ENCODE measurements around the gene LRSAM1. TPM values are rescaled to one million over a fixed set of nuclear protein-coding genes. Genes with fewer than 3 reads are reported as not detected.

LRSAM1 gene
- total RNA-seq, 1 donor from 2014 or later = 20.6 TPM

- Mint-ChIP-seq H3K27me3 (no peaks in the 10 kb centered on the region), H3K4me3 (no peak overlapping the region), H3K4me1 (ENCODE audit: unreplicated experiment) (no peaks in the 10 kb centered on the region), H3K9me3 (no peaks in the 10 kb centered on the region), H3K27ac (peak overlapping the region; percentile 85), H3K36me3 (peaks cover 3% of the 10 kb centered on the region)
- peak; percentile 92 for TF ChIP-seq CTCF (conservative IDR thresholded peaks at IDR 0.05)
- peak; percentile 85 for DNase-seq (ENCODE audit: extremely low spot score, unreplicated experiment)
These were observed 52.9 kb downstream of the LRSAM1 start for GRCh38 chr9:127503947-127504886.

GRCh38 chr9:127504887-127505251 is 53.6 kb downstream of the LRSAM1 start:
- Mint-ChIP-seq H3K4me1 (ENCODE audit: unreplicated experiment) (no peaks in the 10 kb centered on the region), H3K36me3 (peaks cover 3% of the 10 kb centered on the region), H3K4me3 (no peak overlapping the region), H3K27ac (peak overlapping the region; percentile 6), H3K27me3 (no peaks in the 10 kb centered on the region), H3K9me3 (no peaks in the 10 kb centered on the region)
- DNase-seq (ENCODE audit: extremely low spot score, unreplicated experiment) = no peak
- TF ChIP-seq CTCF (conservative IDR thresholded peaks at IDR 0.05) = no peak

- no peak for DNase-seq (ENCODE audit: extremely low spot score, unreplicated experiment)
- Mint-ChIP-seq H3K9me3 (no peaks in the 10 kb centered on the region), H3K4me1 (ENCODE audit: unreplicated experiment) (no peaks in the 10 kb centered on the region), H3K4me3 (no peak overlapping the region), H3K36me3 (peaks cover 3% of the 10 kb centered on the region), H3K27me3 (no peaks in the 10 kb centered on the region), H3K27ac (no peak overlapping the region)
- peak; percentile 71 for TF ChIP-seq CTCF (conservative IDR thresholded peaks at IDR 0.05)
These were observed 54.2 kb downstream of the LRSAM1 start for GRCh38 chr9:127505396-127506116.

DNA sequence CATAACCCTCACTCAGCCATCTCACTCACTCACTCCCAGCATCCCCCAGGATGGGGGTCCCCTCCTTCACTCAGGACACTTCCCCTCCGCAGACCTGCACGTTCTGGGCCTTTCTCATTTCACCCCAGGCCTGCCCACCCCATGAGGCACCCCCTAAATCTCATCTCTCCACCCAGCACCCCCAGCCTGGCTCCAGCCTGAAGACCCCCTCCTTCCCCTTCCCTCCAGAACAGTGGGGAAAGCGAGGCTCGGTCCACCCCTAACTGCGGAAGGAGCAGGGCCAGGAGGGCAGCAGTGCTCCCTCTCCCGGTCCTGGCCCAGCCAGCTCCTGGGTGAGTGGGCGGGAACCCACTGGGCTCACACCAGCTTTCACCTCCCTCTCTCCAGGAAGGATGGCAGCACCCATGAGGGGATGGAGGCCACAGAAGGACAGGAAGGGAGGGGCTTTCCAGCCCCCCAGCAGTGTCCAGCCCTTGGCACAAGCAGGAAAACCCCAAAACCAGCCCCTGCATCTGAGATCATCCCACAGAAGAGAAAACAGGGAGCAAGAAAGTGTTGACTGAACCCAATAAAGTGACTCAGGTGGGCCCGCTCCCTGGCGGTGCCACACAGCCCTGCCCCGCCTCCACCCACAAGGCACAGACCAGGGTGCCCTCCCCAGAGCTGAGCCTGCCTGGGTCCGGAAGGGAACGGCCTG is 55.0 kb downstream of the LRSAM1 start:
- Mint-ChIP-seq H3K27me3 (no peaks in the 10 kb centered on the region), H3K4me1 (ENCODE audit: unreplicated experiment) (no peaks in the 10 kb centered on the region), H3K4me3 (no peak overlapping the region), H3K27ac (no peak overlapping the region), H3K36me3 (peaks cover 3% of the 10 kb centered on the region), H3K9me3 (no peaks in the 10 kb centered on the region)
- DNase-seq (ENCODE audit: extremely low spot score, unreplicated experiment) = no peak
- TF ChIP-seq CTCF (conservative IDR thresholded peaks at IDR 0.05) = peak; percentile 5

GRCh38 chr9:127506814-127507750 is 55.8 kb downstream of the LRSAM1 start:
- DNase-seq (ENCODE audit: extremely low spot score, unreplicated experiment) = no peak
- no peak overlapping the region for H3K27ac Mint-ChIP-seq
- TF ChIP-seq CTCF (conservative IDR thresholded peaks at IDR 0.05) = no peak
- no peaks in the 10 kb centered on the region for H3K9me3 Mint-ChIP-seq
- no peaks in the 10 kb centered on the region for H3K4me1 Mint-ChIP-seq (ENCODE audit: unreplicated experiment)
- H3K36me3 Mint-ChIP-seq = peaks cover 9% of the 10 kb centered on the region
- H3K4me3 Mint-ChIP-seq = no peak overlapping the region
- H3K27me3 Mint-ChIP-seq = no peaks in the 10 kb centered on the region

All from type B pancreatic cell (in vitro differentiated cells).